IPS-15b (cell line): ENCODE measurements around the gene DDX18.
A peak's percentile ranks its signal among the peaks of the same experiment; 100 is the strongest.

Experiments
- H3K27me3 ChIP-seq: one replicate; pipeline ENCODE4 v1.6.1; 2013; ENCODE audit warnings: low read length; ENCODE audit not compliant: control insufficient read depth, insufficient read depth
- H3K36me3 ChIP-seq: one replicate; pipeline ENCODE4 v1.6.1; 2013; ENCODE audit warnings: low read length; ENCODE audit not compliant: control insufficient read depth, insufficient read depth
- H3K4me1 ChIP-seq: one replicate; pipeline ENCODE4 v1.6.1; 2013; ENCODE audit warnings: mild to moderate bottlenecking, low read length; ENCODE audit not compliant: control insufficient read depth, insufficient read depth
- H3K4me3 ChIP-seq: one replicate; pipeline ENCODE4 v1.5.1; 2013; ENCODE audit warnings: low read depth, low read length
- H3K9ac ChIP-seq: one replicate; pipeline ENCODE4 v1.6.1; 2013; ENCODE audit warnings: low read depth, mild to moderate bottlenecking, low read length
- H3K9me3 ChIP-seq: one replicate; pipeline ENCODE4 v1.6.1; 2013; ENCODE audit warnings: mild to moderate bottlenecking, low read length; ENCODE audit not compliant: control insufficient read depth, insufficient read depth

Gene DDX18

DNA sequence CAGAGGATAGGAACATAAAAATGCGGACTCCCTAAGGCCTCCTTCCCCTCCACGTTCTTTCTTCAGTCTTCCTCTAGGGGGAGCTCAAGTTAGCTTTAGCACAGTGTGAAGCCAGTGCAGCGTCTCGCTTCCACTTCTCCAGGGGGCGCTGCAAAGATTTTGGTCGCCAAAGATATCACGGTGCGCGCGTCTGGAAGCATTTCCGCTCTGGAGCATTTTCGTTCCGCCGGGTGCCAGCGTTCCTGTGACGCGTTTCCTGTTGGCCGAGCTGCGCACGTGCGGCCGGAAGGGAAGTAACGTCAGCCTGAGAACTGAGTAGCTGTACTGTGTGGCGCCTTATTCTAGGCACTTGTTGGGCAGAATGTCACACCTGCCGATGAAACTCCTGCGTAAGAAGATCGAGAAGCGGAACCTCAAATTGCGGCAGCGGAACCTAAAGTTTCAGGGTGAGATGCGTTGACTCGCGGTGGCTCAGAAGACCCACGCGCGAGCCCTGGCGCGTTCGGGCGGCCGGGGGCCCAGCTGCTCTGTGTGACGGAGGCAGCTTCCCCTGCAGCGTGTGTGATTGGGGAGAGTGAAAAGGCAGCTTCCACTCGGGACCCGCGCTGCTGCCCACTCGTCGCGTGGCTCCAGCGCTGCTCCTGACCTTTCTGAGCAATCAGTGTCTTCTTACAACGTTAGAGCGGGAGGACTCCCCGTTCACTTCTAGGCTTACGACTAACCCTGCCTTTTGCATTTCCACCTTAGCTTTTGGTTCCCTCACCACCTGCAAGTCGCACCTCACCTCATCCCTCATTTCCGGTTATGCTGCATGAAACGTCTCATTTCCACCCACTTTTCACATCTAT lies at the start of gene DDX18:
TSS of gene DDX18 (plus strand) at position 275 of the 848 bp plus-strand sequence. CDS start at position 362, 87 bp downstream.
- H3K36me3 ChIP-seq: peaks cover 3% of the 10 kb centered on the region
- peak within 1 kb of the TSS; percentile 96 for H3K4me3 ChIP-seq
- H3K9ac ChIP-seq: peak within 1 kb of the TSS; percentile 86
- H3K9me3 ChIP-seq: no peaks in the 10 kb centered on the region
- peaks cover 18% of the 10 kb centered on the region for H3K4me1 ChIP-seq
- H3K27me3 ChIP-seq: no peaks in the 10 kb centered on the region

DNA sequence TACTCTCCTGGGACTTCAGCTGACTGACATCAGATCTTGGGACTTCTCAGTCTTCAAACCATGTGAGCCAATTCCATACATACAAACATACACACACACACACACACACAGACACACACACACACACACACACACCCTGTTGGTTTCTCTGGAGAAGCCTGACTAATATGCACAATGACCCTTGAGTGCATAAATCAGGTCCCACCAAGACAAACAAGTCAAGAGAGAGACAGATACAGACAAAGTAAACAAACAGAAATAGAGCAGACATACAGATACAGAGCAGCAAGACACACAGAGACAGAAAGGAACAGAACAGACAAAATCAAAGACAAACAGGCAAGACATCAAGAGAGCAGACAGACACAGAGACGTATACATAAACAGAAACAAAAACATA lies 43.8 kb upstream of the DDX18 start:
- H3K9me3 ChIP-seq: no peaks in the 10 kb centered on the region
- no peak overlapping the region for H3K4me3 ChIP-seq

DNA sequence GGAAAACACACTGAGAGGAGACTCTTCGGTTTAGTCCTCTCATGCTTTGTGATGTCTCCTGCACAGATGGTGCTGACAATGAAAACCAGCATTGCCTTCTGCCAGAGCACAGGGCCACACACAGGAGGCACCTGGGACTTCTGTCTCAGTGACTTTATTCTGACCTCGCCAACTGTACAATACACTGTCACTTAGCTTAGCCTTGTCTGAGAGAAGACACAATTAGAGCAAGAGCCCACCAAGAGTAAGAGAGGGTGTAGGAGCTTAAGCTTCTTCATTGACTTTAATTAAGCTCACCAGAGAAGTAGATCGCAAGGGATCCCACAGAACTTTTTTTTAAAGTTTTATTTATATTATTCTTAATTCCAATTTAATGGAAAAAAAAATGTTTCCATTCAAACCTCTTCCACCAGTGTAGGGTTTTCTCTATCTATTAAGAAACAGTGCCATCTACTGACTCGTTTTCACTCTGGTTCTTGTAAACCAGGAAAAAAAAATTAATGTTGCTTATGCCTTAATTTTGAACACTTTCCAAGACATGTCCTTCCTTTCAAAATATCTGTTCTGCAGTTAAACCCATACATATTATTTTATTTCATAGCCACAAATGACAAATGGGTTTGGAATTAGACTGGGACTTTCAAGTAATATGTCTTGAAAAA lies 42.4 kb upstream of the DDX18 start:
- H3K36me3 ChIP-seq: no peaks in the 10 kb centered on the region
- no peak overlapping the region for H3K4me3 ChIP-seq
- H3K4me1 ChIP-seq: peaks cover 5% of the 10 kb centered on the region
- no peaks in the 10 kb centered on the region for H3K9me3 ChIP-seq
- no peak overlapping the region for H3K9ac ChIP-seq
- H3K27me3 ChIP-seq: no peaks in the 10 kb centered on the region

More for the DNA sequence above, 43.8 kb upstream of the DDX18 start:
- Histone ChIP-seq H3K9ac (no peak overlapping the region), H3K36me3 (no peaks in the 10 kb centered on the region), H3K27me3 (no peaks in the 10 kb centered on the region), H3K4me1 (peaks cover 5% of the 10 kb centered on the region)

DNA sequence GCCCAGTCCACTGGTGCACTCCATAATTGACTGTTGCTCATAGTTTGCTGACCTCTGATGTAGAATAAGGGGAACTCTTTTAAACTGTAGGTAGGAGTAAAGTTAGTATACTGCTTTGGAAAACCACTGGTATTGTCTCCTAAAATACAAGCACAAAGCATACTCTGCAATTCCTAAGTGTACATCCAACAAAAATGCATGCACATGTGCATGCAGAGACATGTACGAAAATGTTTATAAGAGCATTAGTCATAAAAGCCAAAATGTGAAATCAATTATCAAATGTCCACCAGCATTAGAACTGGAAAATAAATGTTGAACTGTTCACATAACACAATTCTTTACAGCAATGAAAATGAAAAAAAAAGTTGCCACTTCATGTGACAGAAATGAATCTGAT lies 39.8 kb upstream of the DDX18 start:
- H3K9ac ChIP-seq: no peak overlapping the region
- H3K4me1 ChIP-seq: peaks cover 5% of the 10 kb centered on the region
- H3K4me3 ChIP-seq: no peak overlapping the region
- no peaks in the 10 kb centered on the region for H3K27me3 ChIP-seq
- H3K9me3 ChIP-seq: no peaks in the 10 kb centered on the region
- H3K36me3 ChIP-seq: no peaks in the 10 kb centered on the region

DNA sequence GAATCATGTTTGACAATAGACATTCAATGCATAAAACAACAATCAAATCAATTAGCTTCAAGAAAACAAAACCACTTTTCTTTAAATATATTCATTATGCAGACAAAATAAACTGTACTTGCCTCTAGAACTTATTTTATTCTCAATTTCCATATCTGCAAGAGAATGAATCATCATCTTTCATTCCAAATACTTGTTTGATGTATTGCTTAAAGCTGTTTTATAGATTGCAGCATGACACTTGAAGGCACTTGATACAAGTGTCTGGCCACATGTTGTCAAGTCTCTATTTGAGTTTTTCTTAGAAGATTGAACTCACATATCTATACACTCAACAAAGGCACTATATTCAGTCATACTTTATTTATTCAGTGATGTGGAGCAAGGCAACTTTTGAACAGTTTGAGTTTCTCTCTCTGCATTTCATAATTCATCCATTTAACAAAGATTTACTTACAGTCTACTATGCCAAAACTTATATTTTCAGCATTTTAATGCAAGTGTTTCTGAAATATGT lies 38.7 kb upstream of the DDX18 start:
- H3K27me3 ChIP-seq: no peaks in the 10 kb centered on the region
- H3K36me3 ChIP-seq: no peaks in the 10 kb centered on the region
- H3K4me1 ChIP-seq: peaks cover 5% of the 10 kb centered on the region
- H3K9ac ChIP-seq: no peak overlapping the region
- no peaks in the 10 kb centered on the region for H3K9me3 ChIP-seq
- H3K4me3 ChIP-seq: no peak overlapping the region

DNA sequence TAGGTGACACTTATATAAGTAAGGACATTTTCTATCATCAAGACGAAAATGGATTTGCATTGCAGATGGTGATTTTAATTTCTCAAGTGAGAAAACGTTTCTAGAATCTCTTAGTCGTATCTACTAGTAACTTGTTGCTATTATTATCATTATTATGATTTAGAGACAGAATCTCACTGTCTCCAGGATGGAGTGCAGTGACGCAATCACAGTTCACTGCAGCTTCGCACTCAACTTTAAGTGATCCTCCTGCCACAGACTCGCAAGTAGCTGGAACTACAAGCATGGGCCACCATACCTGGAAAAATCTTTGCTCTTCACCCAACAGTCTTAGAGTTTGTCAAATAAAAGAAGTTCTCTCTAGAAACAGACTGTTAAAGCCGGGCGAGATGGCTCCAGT lies 37.6 kb upstream of the DDX18 start:
- Histone ChIP-seq H3K27me3 (no peaks in the 10 kb centered on the region), H3K36me3 (no peaks in the 10 kb centered on the region), H3K4me3 (no peak overlapping the region), H3K9me3 (no peaks in the 10 kb centered on the region), H3K4me1 (peaks cover 5% of the 10 kb centered on the region), H3K9ac (no peak overlapping the region)

DNA sequence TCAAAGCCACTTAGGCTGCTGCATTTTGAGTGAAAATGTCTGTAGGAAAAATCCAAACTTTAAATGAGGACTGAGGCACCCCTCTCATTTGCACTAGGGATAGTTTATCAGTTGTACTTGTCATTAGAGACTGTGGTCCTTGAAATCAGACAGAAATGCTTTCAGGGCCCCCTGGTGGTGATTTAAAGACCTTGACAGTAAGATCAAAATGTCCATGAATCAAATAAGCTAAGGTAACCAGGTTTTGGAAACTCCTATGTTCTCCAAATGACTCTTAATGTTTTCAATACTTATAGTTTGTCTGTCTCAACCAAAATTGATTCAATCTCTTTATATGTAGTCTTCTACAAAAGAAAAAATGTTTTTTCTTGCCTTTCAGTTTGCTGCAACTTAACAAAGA lies 28.8 kb upstream of the DDX18 start:
- Histone ChIP-seq H3K4me1 (no peaks in the 10 kb centered on the region), H3K9ac (no peak overlapping the region), H3K4me3 (no peak overlapping the region), H3K27me3 (no peaks in the 10 kb centered on the region), H3K36me3 (no peaks in the 10 kb centered on the region), H3K9me3 (no peaks in the 10 kb centered on the region)

DNA sequence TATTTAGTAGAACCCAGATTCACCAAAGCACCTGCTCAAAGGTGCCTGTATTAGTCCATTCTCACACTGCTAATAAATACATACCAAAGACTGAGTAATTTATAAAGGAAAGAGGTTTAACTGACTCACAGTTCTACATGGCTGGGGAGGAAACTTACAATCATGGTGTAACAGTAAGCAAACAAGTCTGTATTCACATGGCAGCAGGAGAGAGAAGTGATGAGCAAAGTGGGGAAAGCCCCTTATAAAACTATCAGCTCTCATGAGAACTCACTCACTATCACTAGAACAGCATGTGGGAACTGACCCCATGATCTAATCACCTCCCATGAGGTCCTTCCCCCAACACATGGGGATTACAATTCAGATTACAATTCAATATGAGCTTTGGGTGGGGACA lies 28.0 kb upstream of the DDX18 start:
- Histone ChIP-seq H3K36me3 (no peaks in the 10 kb centered on the region), H3K4me3 (no peak overlapping the region), H3K4me1 (no peaks in the 10 kb centered on the region), H3K9ac (no peak overlapping the region), H3K9me3 (no peaks in the 10 kb centered on the region), H3K27me3 (no peaks in the 10 kb centered on the region)

DNA sequence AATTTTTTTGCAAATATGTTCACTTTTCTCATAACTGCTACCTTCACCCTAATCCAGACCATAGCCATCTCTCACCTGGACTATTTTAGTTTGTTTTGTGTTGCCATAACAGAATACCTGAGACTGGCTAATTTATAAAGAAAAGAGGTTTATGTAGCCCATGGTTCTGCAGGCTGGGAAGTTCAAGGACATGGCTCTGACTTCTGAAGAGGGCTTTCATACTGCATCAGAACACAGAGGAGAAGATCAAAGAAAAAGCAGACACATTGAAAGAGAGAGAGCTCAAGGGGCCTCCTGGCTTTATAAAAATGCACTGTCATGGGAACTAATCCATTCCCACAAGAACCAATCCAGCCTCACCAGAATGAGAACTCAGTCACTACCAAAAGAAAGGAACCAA lies 25.0 kb upstream of the DDX18 start:
- Histone ChIP-seq H3K4me1 (no peaks in the 10 kb centered on the region), H3K4me3 (no peak overlapping the region), H3K9ac (no peak overlapping the region), H3K27me3 (no peaks in the 10 kb centered on the region), H3K9me3 (no peaks in the 10 kb centered on the region), H3K36me3 (no peaks in the 10 kb centered on the region)

DNA sequence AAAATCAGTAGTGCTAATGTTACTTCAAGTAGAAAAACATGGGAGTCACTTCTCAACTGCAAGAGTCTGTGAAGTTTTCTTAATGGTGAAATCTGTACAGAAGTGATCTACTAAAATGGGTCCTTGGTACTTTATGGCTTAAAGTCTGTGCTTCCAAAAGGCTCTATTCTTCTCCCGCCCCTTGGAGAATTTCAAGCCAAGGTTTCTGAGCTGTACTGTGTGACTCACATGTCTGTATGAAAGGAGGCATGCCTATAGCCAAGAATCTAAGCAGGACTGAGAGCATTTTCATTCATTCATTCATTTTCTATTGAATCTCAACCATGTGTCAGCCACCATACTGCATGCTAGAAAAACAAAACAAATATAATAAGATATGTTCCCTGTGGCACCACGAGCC lies 19.8 kb upstream of the DDX18 start:
- Histone ChIP-seq H3K9me3 (no peaks in the 10 kb centered on the region), H3K4me3 (no peak overlapping the region), H3K4me1 (no peaks in the 10 kb centered on the region), H3K27me3 (no peaks in the 10 kb centered on the region), H3K36me3 (no peaks in the 10 kb centered on the region), H3K9ac (no peak overlapping the region)

DNA sequence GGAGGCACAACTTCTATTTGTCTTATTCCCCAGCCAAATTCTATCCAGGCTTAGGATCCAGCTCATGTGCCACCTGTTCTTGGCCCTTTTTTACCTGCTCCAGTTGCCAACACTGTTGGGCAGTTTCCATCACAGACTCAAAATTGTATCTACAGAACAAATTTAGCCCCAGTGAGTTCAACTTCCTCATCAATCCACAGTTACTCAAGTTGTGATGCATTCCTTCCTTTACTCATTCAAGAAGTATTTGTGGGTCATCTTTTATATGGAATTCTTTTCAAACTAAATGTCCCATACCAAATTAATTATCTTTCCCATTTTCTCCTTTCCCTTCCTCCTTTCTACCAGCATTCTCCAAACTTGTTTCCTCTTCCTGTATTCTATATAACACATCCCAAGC lies 12.7 kb upstream of the DDX18 start:
- Histone ChIP-seq H3K9me3 (no peaks in the 10 kb centered on the region), H3K36me3 (no peaks in the 10 kb centered on the region), H3K27me3 (peaks cover 7% of the 10 kb centered on the region), H3K9ac (no peak overlapping the region), H3K4me3 (no peak overlapping the region), H3K4me1 (no peaks in the 10 kb centered on the region)
